PC-9 (cell line): Measurements from ENCODE around the gene C2CD3.

Experiments used
- CTCF ChIP-seq: fragments of 200-600 bp; sonication (generic); conservative IDR thresholded peaks from 2 replicates; pipeline ENCODE4 v1.6.1; 2017; ENCODE audit warnings: mixed run types, antibody characterized with exemption, mild to moderate bottlenecking, moderate library complexity
- EZH2 ChIP-seq: fragments of 200-600 bp; sonication (generic); IDR thresholded peaks from 2 replicates; pipeline ENCODE4 v1.8.0; 2017; ENCODE audit warnings: antibody characterized with exemption, low read depth

GRCh38 chr11:74144592-74144991 lies 26.2 kb downstream of the C2CD3 start:
- TF ChIP-seq CTCF (no peak), EZH2 (no peak)
